SK-N-SH (cell line): ENCODE data around the gene S100A5. TPM values are rescaled to one million over a fixed set of nuclear protein-coding genes. Genes with fewer than 3 reads are reported as not detected.
A peak's percentile ranks its signal among the peaks of the same experiment; 100 is the strongest.

Source experiments
- CTCF ChIA-PET: fragments of 300-600, 350-600 bp; formaldehyde crosslinking; extraction: SDS; loops from one replicate; lab custom pipeline; 2021; lab: Yijun Ruan, JAX
- POLR2A ChIA-PET: fragments of 350-600 bp; sonication (Branson Sonifier 250); formaldehyde crosslinking; extraction: SDS; loops from one replicate; lab custom pipeline; 2020; ENCODE audit warnings: antibody characterized with exemption, inconsistent platforms; lab: Yijun Ruan, JAX
- DNase-seq: peaks from one replicate; pipeline ENCODE4 v3.0.0; 2012
- H2AFZ ChIP-seq: fragments of 200-600 bp; sonication (generic); 2 replicates; pipeline ENCODE4 v1.8.1; 2016; ENCODE audit warnings: antibody characterized with exemption, mild to moderate bottlenecking, low read depth
- H3F3A ChIP-seq: fragments of 200-600 bp; sonication (generic); replicated peaks from 2 replicates; pipeline ENCODE3; 2016; ENCODE audit warnings: antibody characterized with exemption, mild to moderate bottlenecking; ENCODE audit not compliant: insufficient read depth
- H3K27ac ChIP-seq, 2 experiments: fragments of 200-500 bp in 1 of 2; fragments of 200-600 bp in 1 of 2; sonication (Bioruptor generic) in 1 of 2; sonication (generic), shearing (Covaris generic) in 1 of 2; 2 replicates each; pipeline versions ENCODE4 v1.5.1 to v1.6.1; 2014 to 2016; ENCODE audit warnings: low read depth in 2 of 2, inconsistent platforms in 1 of 2, low read length in 1 of 2, mild to moderate bottlenecking in 1 of 2, mixed read lengths in 1 of 2
- H3K27me3 ChIP-seq: fragments of 200-600 bp; sonication (generic), shearing (Covaris generic); 2 replicates; pipeline ENCODE4 v1.6.1; 2016; ENCODE audit warnings: mixed run types; ENCODE audit not compliant: insufficient read depth
- H3K36me3 ChIP-seq, 2 experiments: fragments of 200-500 bp in 1 of 2; fragments of 200-600 bp in 1 of 2; sonication (Bioruptor generic) in 1 of 2; sonication (generic) in 1 of 2; replicated peaks in 1 of 2; 2 replicates each; pipeline versions ENCODE3 to v1.5.1; 2014 to 2016; ENCODE audit warnings: low read length in 1 of 2, mild to moderate bottlenecking in 1 of 2; ENCODE audit not compliant: insufficient read depth in 2 of 2, control insufficient read depth in 1 of 2
- H3K4me1 ChIP-seq, 2 experiments: fragments of 200-500 bp in 1 of 2; fragments of 200-600 bp in 1 of 2; sonication (Bioruptor generic) in 1 of 2; sonication (generic), shearing (Covaris generic) in 1 of 2; 2 replicates each; pipeline versions ENCODE4 v1.5.1 to v1.6.1; 2014 to 2016; ENCODE audit warnings: low read depth in 1 of 2, low read length in 1 of 2, mixed run types in 1 of 2; ENCODE audit not compliant: insufficient read depth in 2 of 2, control insufficient read depth in 1 of 2
- H3K4me2 ChIP-seq: fragments of 200-600 bp; sonication (generic), shearing (Covaris generic); 2 replicates; pipeline ENCODE4 v1.6.1; 2017; ENCODE audit warnings: mixed run types
- H3K4me3 ChIP-seq, 2 experiments: fragments of 200-500 bp in 1 of 2; fragments of 200-600 bp in 1 of 2; sonication (Bioruptor generic) in 1 of 2; sonication (generic), shearing (Covaris generic) in 1 of 2; 2 replicates each; pipeline versions ENCODE4 v1.5.1 to v1.8.1; 2014 to 2016; ENCODE audit warnings: low read depth in 2 of 2, inconsistent platforms in 1 of 2, low read length in 1 of 2, mild to moderate bottlenecking in 1 of 2, mixed read lengths in 1 of 2, moderate library complexity in 1 of 2
- H3K79me2 ChIP-seq: fragments of 200-600 bp; sonication (generic); 2 replicates; pipeline ENCODE4 v1.8.1; 2017; ENCODE audit warnings: mild to moderate bottlenecking; ENCODE audit not compliant: insufficient read depth
- H3K9ac ChIP-seq: fragments of 200-600 bp; sonication (generic); 2 replicates; pipeline ENCODE4 v1.6.1; 2017; ENCODE audit warnings: mixed run types
- H3K9me2 ChIP-seq: fragments of 200-600 bp; sonication (generic); 2 replicates; pipeline ENCODE4 v1.6.1; 2017; ENCODE audit warnings: mixed run types
- H3K9me3 ChIP-seq: fragments of 200-600 bp; sonication (generic); 2 replicates; pipeline ENCODE4 v1.6.1; 2017; ENCODE audit warnings: mixed run types, mild to moderate bottlenecking, moderate library complexity
- H4K20me1 ChIP-seq: fragments of 200-600 bp; sonication (generic); 2 replicates; pipeline ENCODE4 v1.6.1; 2017; ENCODE audit warnings: mild to moderate bottlenecking, mixed run types; ENCODE audit not compliant: insufficient read depth
- CHD2 ChIP-seq: fragments of 150-350 bp; IDR thresholded peaks from 2 replicates; pipeline ENCODE4 v1.6.1; 2018; ENCODE audit warnings: low read length; ENCODE audit not compliant: partially characterized antibody
- ELF1 ChIP-seq: IDR thresholded peaks from 2 replicates; pipeline ENCODE4 v1.4.0; 2012
- GABPA ChIP-seq: IDR thresholded peaks from 2 replicates; pipeline ENCODE4 v1.4.0; 2012; ENCODE audit warnings: low read depth, mild to moderate bottlenecking
- GATA2 ChIP-seq: sonication (generic); formaldehyde crosslinking; IDR thresholded peaks from 2 replicates; pipeline ENCODE4 v1.5.0; 2020; ENCODE audit warnings: mild to moderate bottlenecking, missing genetic modification reagents
- JUND ChIP-seq: IDR thresholded peaks from 2 replicates; pipeline ENCODE4 v1.4.0; 2012
- MAX ChIP-seq: IDR thresholded peaks from 2 replicates; pipeline ENCODE4 v1.4.0; 2012; ENCODE audit warnings: low read depth
- MEF2A ChIP-seq: IDR thresholded peaks from 2 replicates; pipeline ENCODE4 v1.4.0; 2012; ENCODE audit warnings: low read depth, borderline replicate concordance
- NRF1 ChIP-seq: IDR thresholded peaks from 2 replicates; pipeline ENCODE4 v1.6.1; 2012; ENCODE audit warnings: low read depth, mild to moderate bottlenecking, low read length
- PBX3 ChIP-seq: IDR thresholded peaks from 2 replicates; pipeline ENCODE4; 2012
- RAD21 ChIP-seq: IDR thresholded peaks from 2 replicates; pipeline ENCODE4 v1.6.1; 2012; ENCODE audit warnings: mild to moderate bottlenecking, low read length
- RCOR1 ChIP-seq: fragments of 150-350 bp; IDR thresholded peaks from 2 replicates; pipeline ENCODE4 v1.6.1; 2017; ENCODE audit warnings: antibody characterized with exemption, low read length
- REST ChIP-seq: IDR thresholded peaks from 2 replicates; pipeline ENCODE4 v1.6.1; 2012; ENCODE audit warnings: mild to moderate bottlenecking, low read depth, low read length, moderate library complexity
- RFX5 ChIP-seq: IDR thresholded peaks from 2 replicates; pipeline ENCODE4 v1.6.1; 2012; ENCODE audit warnings: mild to moderate bottlenecking, improper control_type of control experiment, low read length
- RXRA ChIP-seq: IDR thresholded peaks from 2 replicates; pipeline ENCODE4 v1.4.0; 2012; ENCODE audit warnings: low read depth, mild to moderate bottlenecking, borderline replicate concordance
- SIN3A ChIP-seq: IDR thresholded peaks from 2 replicates; pipeline ENCODE4 v1.6.1; 2012; ENCODE audit warnings: low read depth, mild to moderate bottlenecking, low read length, moderate library complexity, borderline replicate concordance
- SMC3 ChIP-seq: IDR thresholded peaks from 2 replicates; pipeline ENCODE4 v1.6.1; 2012; ENCODE audit warnings: low read depth, low read length, improper control_type of control experiment
- TAF1 ChIP-seq: IDR thresholded peaks from 2 replicates; pipeline ENCODE4 v1.6.1; 2012; ENCODE audit warnings: low read depth, mild to moderate bottlenecking, low read length, moderate library complexity, borderline replicate concordance
- TCF12 ChIP-seq: IDR thresholded peaks from 2 replicates; pipeline ENCODE4 v1.4.0; 2012
- USF1 ChIP-seq: IDR thresholded peaks from 2 replicates; pipeline ENCODE4 v1.4.0; 2012; ENCODE audit warnings: low read depth, borderline replicate concordance
- USF2 ChIP-seq: fragments of 150-350 bp; IDR thresholded peaks from 2 replicates; pipeline ENCODE4 v1.6.1; 2017; ENCODE audit warnings: antibody characterized with exemption, low read length, low read depth, borderline replicate concordance
- YY1 ChIP-seq: IDR thresholded peaks from 2 replicates; pipeline ENCODE4 v1.4.0; 2012; ENCODE audit warnings: low read depth, mild to moderate bottlenecking
- WGBS: methylation state at CpG from one replicate; pipeline ENCODE4 v1.1.6; 2017; ENCODE audit warnings: low lambda C conversion rate; 5-methylcytosine and 5-hydroxymethylcytosine counted together
- polyA plus RNA-seq, 3 experiments: library from polyadenylated mRNA; depleted of rRNA; stranded (reverse); fragments of >200 nt; gene quantifications; 2 replicates each; pipeline ENCODE4 v1.2.3, GENCODE V29; 2012

Gene S100A5
- polyA plus RNA-seq, 1 of the 3 experiments (the other 2 are of a cell fraction), result 0.15 TPM

GRCh38 chr1:153513023-153513422 is 27.7 kb downstream of the S100A5 start:
- no peak overlapping the region for H3K4me3 ChIP-seq
- no peak for DNase-seq
- ChIA-PET CTCF (interaction anchor here (2.4 to 18.0 kb wide), 5 partner anchors 18 to 64 kb away, joined by 10 to 283 read pairs (median 45); partner anchors contain the start of genes S100A2 and S100A6), POLR2A (no interaction called here)
- TF ChIP-seq CHD2, result no peak
- TF ChIP-seq MAX, result no peak
- TF ChIP-seq JUND, result no peak
- TF ChIP-seq ELF1, result no peak
- TF ChIP-seq GABPA, result no peak
- TF ChIP-seq TAF1, result no peak
- TF ChIP-seq REST, result no peak
- TF ChIP-seq TCF12, result no peak
- TF ChIP-seq RXRA, result no peak
- no peak for TF ChIP-seq USF2
- TF ChIP-seq MEF2A, result no peak
- no peak for TF ChIP-seq GATA2
- no peak for TF ChIP-seq SIN3A
- 84% methylated on average over 2 of the region's 3 CpGs for WGBS
- H3K4me2 ChIP-seq, result no peak overlapping the region
- H3F3A ChIP-seq, result peaks cover 9% of the 10 kb centered on the region
- H3K4me1 ChIP-seq, result peaks cover 0 to 3% of the 10 kb centered on the region in 2 experiments; a peak in 2 of 4 replicates
- no peak overlapping the region for H3K9ac ChIP-seq
- no peaks in the 10 kb centered on the region for H4K20me1 ChIP-seq
- H3K27me3 ChIP-seq, result no peaks in the 10 kb centered on the region
- H3K36me3 ChIP-seq, result no peaks in the 10 kb centered on the region
- no peak overlapping the region for H2AFZ ChIP-seq
- no peaks in the 10 kb centered on the region for H3K9me2 ChIP-seq
- H3K9me3 ChIP-seq, result no peaks in the 10 kb centered on the region
- no peaks in the 10 kb centered on the region for H3K79me2 ChIP-seq
- H3K27ac ChIP-seq, result no peak overlapping the region

- Histone ChIP-seq H3F3A (peaks cover 26% of the 10 kb centered on the region), H3K4me3 (no peak overlapping the region; a peak in 1 of 4 replicates), H3K9ac (no peak overlapping the region), H4K20me1 (no peaks in the 10 kb centered on the region), H3K9me2 (no peaks in the 10 kb centered on the region), H3K4me2 (no peak overlapping the region), H3K27ac (peak overlapping the region in 1 of 2 experiments; percentile 9; a peak in 1 of 4 replicates), H3K79me2 (no peaks in the 10 kb centered on the region), H3K4me1 (peaks cover 4 to 20% of the 10 kb centered on the region in 2 experiments; a peak in 3 of 4 replicates), H3K27me3 (no peaks in the 10 kb centered on the region), H3K9me3 (no peaks in the 10 kb centered on the region), H2AFZ (peak overlapping the region; percentile 67; the same call in 1 of the 2 replicates), H3K36me3 (no peaks in the 10 kb centered on the region)
- 0% methylated on average over 7 of the region's 7 CpGs for WGBS
- POLR2A ChIA-PET, result no interaction called here
- DNase-seq, result peak; percentile 89
- CTCF ChIA-PET, result interaction anchor here (0.7 to 18.0 kb wide), 57 partner anchors 9 to 511 kb away, joined by 3 to 283 read pairs (median 5); partner anchors contain the start of genes CHTOP, PGLYRP4, S100A1 and S100A13
- TF ChIP-seq YY1 (no peak), TAF1 (no peak), TCF12 (peak; percentile 14; the same call in 1 of the 2 replicates), USF1 (peak; percentile 59; the same call in 1 of the 2 replicates), CHD2 (peak; percentile 65), SIN3A (peak; percentile 69; the same call in 1 of the 2 replicates), MEF2A (no peak), GABPA (no peak), MAX (peak; percentile 99), RFX5 (no peak), NRF1 (no peak), SMC3 (peak; percentile 97), PBX3 (no peak), RAD21 (peak; percentile 96), RCOR1 (0 out of 2 replicates have a peak, but pooled peaks have one; percentile 37)
Measured at GRCh38 chr1:153510984-153511410, 29.7 kb downstream of the S100A5 start.
